ENCODE results near the gene ANTXR1.

Gene ANTXR1

DNA sequence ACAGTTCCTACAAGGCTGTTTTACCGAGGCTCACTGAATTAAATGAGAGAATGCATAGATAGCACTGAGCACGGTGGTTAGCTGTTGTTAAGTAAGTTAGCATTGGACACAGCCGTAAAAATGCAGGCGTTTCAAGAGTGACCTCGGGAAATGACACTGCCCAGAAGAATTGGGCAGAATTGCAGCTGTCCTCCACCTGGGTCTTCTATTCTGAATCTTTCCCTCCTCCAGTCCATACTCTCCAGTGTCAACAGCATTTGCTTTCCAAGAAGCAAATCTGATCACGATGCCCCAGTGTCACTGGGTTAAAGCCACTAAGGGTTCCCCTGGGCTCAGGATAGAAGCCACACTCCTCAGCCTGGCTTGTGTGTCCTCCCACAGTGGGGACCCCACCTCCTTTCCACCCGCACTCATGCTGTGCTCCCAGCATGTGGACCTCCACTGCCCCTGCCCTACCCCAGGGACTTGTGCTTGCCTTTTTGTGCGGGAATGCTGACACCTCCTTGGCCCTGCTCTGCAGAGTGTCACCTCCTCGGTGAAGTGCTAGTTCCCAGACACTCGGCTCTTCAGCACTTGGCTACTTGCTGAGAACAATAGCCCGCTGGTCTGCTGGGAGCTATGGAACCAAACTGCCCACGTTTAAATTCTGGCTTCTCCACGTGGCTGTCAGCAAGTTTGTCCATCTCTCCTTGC lies 135.0 kb downstream of the ANTXR1 start:
- Histone ChIP-seq H3K9me3 (ENCODE audit: control insufficient read depth, low read depth, low read length) (no peaks in the 10 kb centered on the region), H3K27ac (ENCODE audit: low read length) (no peak overlapping the region), H3K4me3 (ENCODE audit: low read length) (no peak overlapping the region), H3K4me1 (ENCODE audit: control insufficient read depth, low read depth, low read length) (peaks cover 8% of the 10 kb centered on the region), H3K9ac (ENCODE audit: low read length) (no peak overlapping the region), H3K27me3 (ENCODE audit: control insufficient read depth, insufficient read depth, low read length) (no peaks in the 10 kb centered on the region), H3K36me3 (ENCODE audit: control insufficient read depth, low read depth, low read length) (no peaks in the 10 kb centered on the region)

DNA sequence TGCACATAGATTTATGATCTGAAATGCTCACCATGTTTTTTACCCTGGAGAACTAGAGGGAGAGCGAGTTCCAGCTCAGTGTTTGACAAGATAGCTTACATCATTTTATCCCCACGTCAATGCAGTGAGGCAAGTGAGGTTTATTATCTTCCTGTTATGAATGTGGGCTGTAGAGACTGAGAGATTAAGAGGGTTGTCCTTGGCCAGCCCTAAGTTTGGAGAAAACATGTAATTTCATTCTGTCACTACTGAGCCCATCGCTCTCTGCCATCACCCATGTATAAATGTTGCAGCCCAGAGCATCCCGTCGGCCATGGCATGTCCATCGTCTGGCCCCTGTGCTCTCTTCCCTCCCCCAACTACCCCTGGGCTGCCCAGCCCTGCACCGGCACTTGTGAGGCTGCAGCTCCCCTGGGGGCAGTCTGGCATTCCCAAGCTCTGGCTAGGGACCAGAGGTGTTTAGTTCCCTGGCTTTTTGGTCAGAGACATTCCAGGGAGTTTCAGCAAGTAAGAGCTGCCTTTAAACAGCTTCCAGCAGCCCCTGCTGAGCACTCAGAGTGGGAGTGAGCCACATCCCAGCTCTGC lies 136.7 kb downstream of the ANTXR1 start:
- no peak overlapping the region for H3K4me3 ChIP-seq (ENCODE audit: low read length)
- no peaks in the 10 kb centered on the region for H3K9me3 ChIP-seq (ENCODE audit: control insufficient read depth, low read depth, low read length)
- no peak overlapping the region for H3K27ac ChIP-seq (ENCODE audit: low read length)
- no peaks in the 10 kb centered on the region for H3K36me3 ChIP-seq (ENCODE audit: control insufficient read depth, low read depth, low read length)
- H3K27me3 ChIP-seq (ENCODE audit: control insufficient read depth, insufficient read depth, low read length): no peaks in the 10 kb centered on the region
- no peak overlapping the region for H3K9ac ChIP-seq (ENCODE audit: low read length)
- H3K4me1 ChIP-seq (ENCODE audit: control insufficient read depth, low read depth, low read length): peaks cover 14% of the 10 kb centered on the region

DNA sequence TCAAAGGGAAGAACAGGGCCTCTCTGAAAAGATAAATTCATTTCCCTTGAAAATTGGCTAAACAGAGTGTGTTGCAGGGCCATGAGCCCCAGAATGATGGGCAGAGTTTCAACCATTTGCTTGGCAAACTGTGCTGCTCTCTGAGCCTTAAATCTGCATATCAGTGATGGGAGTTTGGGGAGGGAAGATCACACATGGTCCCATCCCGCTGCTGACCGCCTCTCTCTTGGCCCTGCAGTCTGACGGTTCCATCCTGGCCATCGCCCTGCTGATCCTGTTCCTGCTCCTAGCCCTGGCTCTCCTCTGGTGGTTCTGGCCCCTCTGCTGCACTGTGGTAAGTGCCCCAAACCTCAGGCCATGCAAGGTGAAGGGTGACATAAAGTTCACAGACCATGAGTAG lies 139.0 kb downstream of the ANTXR1 start:
- Histone ChIP-seq H3K9ac (ENCODE audit: low read length) (no peak overlapping the region), H3K4me1 (ENCODE audit: control insufficient read depth, low read depth, low read length) (peaks cover 14% of the 10 kb centered on the region), H3K27ac (ENCODE audit: low read length) (no peak overlapping the region), H3K9me3 (ENCODE audit: control insufficient read depth, low read depth, low read length) (no peaks in the 10 kb centered on the region), H3K36me3 (ENCODE audit: control insufficient read depth, low read depth, low read length) (no peaks in the 10 kb centered on the region), H3K4me3 (ENCODE audit: low read length) (no peak overlapping the region), H3K27me3 (ENCODE audit: control insufficient read depth, insufficient read depth, low read length) (no peaks in the 10 kb centered on the region)

DNA sequence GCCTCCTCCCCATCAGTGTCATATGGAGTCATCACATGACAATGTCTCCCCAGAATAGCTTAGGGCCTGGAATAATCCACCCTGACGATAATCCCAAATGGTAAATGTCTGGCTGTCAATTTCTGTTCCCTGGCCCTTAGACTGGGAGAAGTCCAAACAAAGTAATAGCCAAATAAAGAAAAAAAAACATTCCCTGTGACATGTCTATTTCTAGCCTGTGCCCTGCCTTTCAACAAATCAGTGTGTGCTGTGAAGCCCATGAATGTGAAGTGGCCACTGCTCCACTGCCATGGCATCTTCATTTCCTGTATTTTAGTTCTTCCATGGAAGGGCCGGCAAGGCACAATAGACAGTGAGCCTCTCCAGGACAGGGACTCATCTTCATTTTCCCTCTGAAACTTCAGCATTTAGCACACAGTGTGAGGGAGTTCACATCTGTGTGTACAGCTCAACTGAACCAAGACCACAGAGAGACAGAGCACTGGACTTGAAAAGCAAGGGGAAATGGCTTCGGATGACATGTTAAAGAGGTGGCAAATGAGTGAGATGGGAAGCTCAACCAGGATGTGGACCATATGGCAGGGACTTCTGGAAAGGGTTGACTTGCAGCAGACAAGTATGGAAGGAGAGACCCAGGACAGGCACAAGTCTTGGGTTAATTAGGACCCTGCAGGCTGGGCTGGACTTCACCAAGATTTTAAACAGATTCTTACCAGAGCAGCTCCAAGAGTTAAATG lies 140.0 kb downstream of the ANTXR1 start:
- Histone ChIP-seq H3K27me3 (ENCODE audit: control insufficient read depth, insufficient read depth, low read length) (no peaks in the 10 kb centered on the region), H3K4me1 (ENCODE audit: control insufficient read depth, low read depth, low read length) (peaks cover 14% of the 10 kb centered on the region), H3K36me3 (ENCODE audit: control insufficient read depth, low read depth, low read length) (no peaks in the 10 kb centered on the region), H3K27ac (ENCODE audit: low read length) (no peak overlapping the region), H3K4me3 (ENCODE audit: low read length) (no peak overlapping the region), H3K9ac (ENCODE audit: low read length) (no peak overlapping the region), H3K9me3 (ENCODE audit: control insufficient read depth, low read depth, low read length) (no peaks in the 10 kb centered on the region)

DNA sequence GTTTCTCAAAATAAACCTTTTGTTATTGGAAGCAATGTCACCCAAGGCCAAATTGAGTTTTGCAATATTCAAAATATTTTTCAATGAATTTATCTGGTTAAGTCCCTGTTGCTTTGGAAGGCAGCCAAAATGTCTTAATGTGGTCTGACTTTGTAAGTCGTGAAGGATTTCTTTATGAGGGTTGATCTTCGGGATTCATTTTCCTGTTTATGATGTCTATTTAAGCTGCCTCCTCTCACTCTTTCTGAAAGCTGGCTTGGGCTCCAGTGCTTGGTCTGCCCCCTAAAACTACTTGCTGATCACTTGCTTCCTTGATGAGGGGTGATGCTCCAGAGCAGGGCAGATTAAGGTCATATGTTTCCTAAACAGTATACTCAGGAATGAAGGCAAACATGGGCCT lies 141.1 kb downstream of the ANTXR1 start:
- H3K9me3 ChIP-seq (ENCODE audit: control insufficient read depth, low read depth, low read length): no peaks in the 10 kb centered on the region
- no peak overlapping the region for H3K27ac ChIP-seq (ENCODE audit: low read length)
- no peak overlapping the region for H3K9ac ChIP-seq (ENCODE audit: low read length)
- peaks cover 14% of the 10 kb centered on the region for H3K4me1 ChIP-seq (ENCODE audit: control insufficient read depth, low read depth, low read length)
- H3K36me3 ChIP-seq (ENCODE audit: control insufficient read depth, low read depth, low read length): no peaks in the 10 kb centered on the region
- no peak overlapping the region for H3K4me3 ChIP-seq (ENCODE audit: low read length)
- no peaks in the 10 kb centered on the region for H3K27me3 ChIP-seq (ENCODE audit: control insufficient read depth, insufficient read depth, low read length)

DNA sequence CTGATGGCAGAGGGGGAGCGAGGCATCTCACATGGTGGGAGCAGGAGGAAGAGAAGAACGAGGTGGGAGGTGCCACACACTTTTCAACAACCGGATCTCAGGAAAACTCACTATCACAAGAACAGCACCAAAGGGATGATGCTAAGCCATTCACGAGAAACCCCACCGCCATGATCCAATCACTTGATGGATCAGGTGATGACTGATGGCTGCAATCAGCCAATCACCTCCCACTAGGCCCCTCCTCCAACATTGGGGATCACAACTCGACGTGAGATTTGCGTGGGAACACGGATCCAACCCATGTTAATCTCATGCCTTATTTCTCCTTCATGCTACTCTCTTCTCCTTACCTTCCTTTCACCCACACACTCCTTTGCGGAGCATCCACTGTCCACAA lies 143.6 kb downstream of the ANTXR1 start:
- Histone ChIP-seq H3K27ac (ENCODE audit: low read length) (no peak overlapping the region), H3K9ac (ENCODE audit: low read length) (no peak overlapping the region), H3K9me3 (ENCODE audit: control insufficient read depth, low read depth, low read length) (no peaks in the 10 kb centered on the region), H3K4me3 (ENCODE audit: low read length) (no peak overlapping the region), H3K36me3 (ENCODE audit: control insufficient read depth, low read depth, low read length) (no peaks in the 10 kb centered on the region), H3K27me3 (ENCODE audit: control insufficient read depth, insufficient read depth, low read length) (no peaks in the 10 kb centered on the region), H3K4me1 (ENCODE audit: control insufficient read depth, low read depth, low read length) (peaks cover 6% of the 10 kb centered on the region)

DNA sequence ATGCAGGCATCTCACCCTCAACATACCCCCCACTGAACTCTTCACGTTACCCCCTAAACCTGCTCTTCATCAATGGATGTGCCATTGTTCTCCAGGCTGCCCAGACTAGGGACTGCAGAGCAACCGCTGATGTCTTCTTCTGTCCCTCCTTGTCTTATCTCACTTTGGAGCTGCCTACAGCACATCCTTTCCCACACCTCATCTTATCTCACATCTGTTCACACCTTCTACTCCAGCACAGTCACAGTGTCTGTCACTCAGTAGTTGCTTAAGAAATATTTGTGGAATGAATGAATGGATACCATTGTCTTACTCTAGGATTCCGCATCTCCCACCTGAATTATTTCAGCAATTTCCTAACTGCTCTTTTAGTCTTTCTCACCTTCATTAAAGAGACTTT lies 144.5 kb downstream of the ANTXR1 start:
- Histone ChIP-seq H3K27me3 (ENCODE audit: control insufficient read depth, insufficient read depth, low read length) (no peaks in the 10 kb centered on the region), H3K36me3 (ENCODE audit: control insufficient read depth, low read depth, low read length) (no peaks in the 10 kb centered on the region), H3K4me3 (ENCODE audit: low read length) (no peak overlapping the region), H3K27ac (ENCODE audit: low read length) (no peak overlapping the region), H3K4me1 (ENCODE audit: control insufficient read depth, low read depth, low read length) (peaks cover 6% of the 10 kb centered on the region), H3K9me3 (ENCODE audit: control insufficient read depth, low read depth, low read length) (no peaks in the 10 kb centered on the region), H3K9ac (ENCODE audit: low read length) (no peak overlapping the region)

DNA sequence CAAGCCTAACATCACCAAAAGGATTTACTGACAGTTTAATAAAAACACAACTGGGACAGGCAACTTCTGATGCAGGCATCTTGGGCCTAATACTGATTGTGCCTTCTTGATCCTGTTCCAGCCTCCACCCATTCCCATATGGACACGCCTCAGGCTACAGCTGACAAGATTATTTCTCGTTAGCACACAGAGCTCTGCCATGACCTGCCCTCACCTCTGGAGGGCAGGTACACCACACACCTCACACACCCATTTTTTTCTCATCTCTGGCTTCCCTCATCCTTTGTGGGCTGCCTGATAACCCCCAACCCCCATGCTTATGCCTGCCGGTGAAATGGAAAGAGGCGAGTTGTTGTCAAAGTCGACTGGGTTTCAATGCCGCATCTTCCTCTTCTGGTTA lies 147.0 kb downstream of the ANTXR1 start:
- no peak overlapping the region for H3K4me3 ChIP-seq (ENCODE audit: low read length)
- no peaks in the 10 kb centered on the region for H3K4me1 ChIP-seq (ENCODE audit: control insufficient read depth, low read depth, low read length)
- H3K27me3 ChIP-seq (ENCODE audit: control insufficient read depth, insufficient read depth, low read length): no peaks in the 10 kb centered on the region
- H3K36me3 ChIP-seq (ENCODE audit: control insufficient read depth, low read depth, low read length): no peaks in the 10 kb centered on the region
- H3K27ac ChIP-seq (ENCODE audit: low read length): no peak overlapping the region
- no peak overlapping the region for H3K9ac ChIP-seq (ENCODE audit: low read length)
- no peaks in the 10 kb centered on the region for H3K9me3 ChIP-seq (ENCODE audit: control insufficient read depth, low read depth, low read length)

DNA sequence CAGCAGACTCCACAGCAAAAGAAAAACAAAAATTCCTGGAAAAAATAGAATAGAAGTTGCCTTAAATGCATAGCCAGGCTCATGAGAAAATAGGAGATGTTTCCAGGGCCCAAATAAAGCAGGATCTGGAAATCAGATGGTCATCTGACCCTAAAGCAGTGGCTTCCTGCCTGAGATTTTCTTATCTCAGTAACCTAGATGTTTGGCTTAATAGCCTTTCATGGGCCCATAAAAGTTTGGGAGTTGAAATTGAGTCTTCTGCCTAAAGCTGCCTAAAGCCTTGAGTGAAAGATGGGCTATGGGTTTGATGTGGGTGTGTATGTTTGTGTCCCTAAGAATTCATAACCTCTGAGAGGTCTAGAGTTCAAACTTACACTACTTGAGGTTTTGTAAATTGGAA lies 149.1 kb downstream of the ANTXR1 start:
- Histone ChIP-seq H3K4me3 (ENCODE audit: low read length) (no peak overlapping the region), H3K27ac (ENCODE audit: low read length) (no peak overlapping the region), H3K4me1 (ENCODE audit: control insufficient read depth, low read depth, low read length) (no peaks in the 10 kb centered on the region), H3K9me3 (ENCODE audit: control insufficient read depth, low read depth, low read length) (no peaks in the 10 kb centered on the region), H3K27me3 (ENCODE audit: control insufficient read depth, insufficient read depth, low read length) (no peaks in the 10 kb centered on the region), H3K9ac (ENCODE audit: low read length) (no peak overlapping the region), H3K36me3 (ENCODE audit: control insufficient read depth, low read depth, low read length) (no peaks in the 10 kb centered on the region)

DNA sequence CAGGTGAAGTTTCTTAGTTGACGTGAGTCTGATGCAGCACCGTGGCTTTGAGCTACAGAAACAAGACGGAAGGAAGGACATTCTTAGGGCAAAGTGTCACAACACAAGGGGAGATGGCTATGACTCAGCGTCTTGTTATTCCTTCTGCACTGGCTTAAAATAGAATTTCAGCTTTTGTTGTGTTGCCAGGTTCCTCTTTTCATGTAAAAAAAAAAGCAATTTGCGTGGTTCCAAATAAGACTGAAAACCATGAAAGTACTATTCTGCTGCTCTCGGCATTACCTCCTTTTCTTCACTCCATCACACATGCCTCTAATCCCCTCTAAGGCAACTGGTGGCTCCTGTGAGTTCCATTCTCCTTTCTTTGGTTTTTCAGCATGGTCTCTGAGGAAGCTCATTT lies 150.1 kb downstream of the ANTXR1 start:
- Histone ChIP-seq H3K4me3 (ENCODE audit: low read length) (no peak overlapping the region), H3K4me1 (ENCODE audit: control insufficient read depth, low read depth, low read length) (no peaks in the 10 kb centered on the region), H3K9me3 (ENCODE audit: control insufficient read depth, low read depth, low read length) (no peaks in the 10 kb centered on the region), H3K27me3 (ENCODE audit: control insufficient read depth, insufficient read depth, low read length) (no peaks in the 10 kb centered on the region), H3K27ac (ENCODE audit: low read length) (no peak overlapping the region), H3K9ac (ENCODE audit: low read length) (no peak overlapping the region), H3K36me3 (ENCODE audit: control insufficient read depth, low read depth, low read length) (no peaks in the 10 kb centered on the region)

DNA sequence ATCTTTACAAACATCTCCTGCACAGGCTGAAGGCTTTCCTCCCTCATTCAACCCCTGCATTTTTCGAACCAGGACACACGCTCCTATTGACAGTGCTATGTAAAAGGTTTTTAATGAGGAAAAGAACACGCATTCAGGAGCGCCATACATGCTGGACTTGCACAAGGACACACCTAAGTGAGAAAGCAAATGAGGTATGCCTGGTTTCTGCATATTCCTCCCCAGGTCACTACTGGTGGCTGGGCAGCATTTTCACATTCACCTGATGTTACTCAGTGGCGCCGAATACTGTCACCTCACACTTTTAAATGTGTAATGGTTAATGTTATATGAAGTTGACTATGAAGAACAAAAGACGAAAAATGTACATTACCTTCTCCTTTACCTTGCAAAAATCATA lies 150.6 kb downstream of the ANTXR1 start:
- H3K4me3 ChIP-seq (ENCODE audit: low read length): no peak overlapping the region
- H3K9me3 ChIP-seq (ENCODE audit: control insufficient read depth, low read depth, low read length): no peaks in the 10 kb centered on the region
- no peak overlapping the region for H3K27ac ChIP-seq (ENCODE audit: low read length)
- H3K36me3 ChIP-seq (ENCODE audit: control insufficient read depth, low read depth, low read length): no peaks in the 10 kb centered on the region
- no peak overlapping the region for H3K9ac ChIP-seq (ENCODE audit: low read length)
- no peaks in the 10 kb centered on the region for H3K4me1 ChIP-seq (ENCODE audit: control insufficient read depth, low read depth, low read length)
- no peaks in the 10 kb centered on the region for H3K27me3 ChIP-seq (ENCODE audit: control insufficient read depth, insufficient read depth, low read length)
